Occipital lobe (tissue), 2 donors: ENCODE data around the gene DAPK3. TPM values are rescaled to one million over a fixed set of nuclear protein-coding genes. Genes with fewer than 3 reads are reported as not detected.
"Not testable (repeated sequence)": the region's sequence is repeated elsewhere in the genome, so short reads cannot be mapped to it uniquely, and the experiment has no call there.

ENCODE experiments used
- DNase-seq: peaks from one replicate; lab custom pipeline; 2025; lab: John Stamatoyannopoulos, UW
- total RNA-seq: library from RNA; depleted of rRNA; stranded (reverse); fragments of >200 nt; gene quantifications from one replicate; pipeline ENCODE4 v1.2.3, GENCODE V29; 2014

Gene DAPK3
- total RNA-seq, 1 donor from 2014 or later: 51.3 TPM

- DNase-seq: no peak
Measured at GRCh38 chr19:3955688-3956087, 15.2 kb downstream of the DAPK3 start.

- DNase-seq: not testable (repeated sequence)
Measured at GRCh38 chr19:3955276-3955675, 15.6 kb downstream of the DAPK3 start.

- DNase-seq: no peak
Measured at GRCh38 chr19:3954107-3954506, 16.8 kb downstream of the DAPK3 start.

- not testable (repeated sequence) for DNase-seq
Measured at GRCh38 chr19:3952755-3953276, 18.1 kb downstream of the DAPK3 start.

- DNase-seq: no peak
Measured at GRCh38 chr19:3950871-3951861, 19.7 kb downstream of the DAPK3 start.

GRCh38 chr19:3949997-3950859, 20.7 kb downstream of the DAPK3 start:
- no peak for DNase-seq

- DNase-seq: no peak
Measured at GRCh38 chr19:3949294-3949693, 21.6 kb downstream of the DAPK3 start.

- DNase-seq: not testable (repeated sequence)
Measured at GRCh38 chr19:3947316-3947933, 23.5 kb downstream of the DAPK3 start.

- DNase-seq: no peak
Measured at GRCh38 chr19:3945838-3946237, 25.1 kb downstream of the DAPK3 start.

GRCh38 chr19:3944018-3944721, 26.7 kb downstream of the DAPK3 start:
- no peak for DNase-seq

GRCh38 chr19:3942790-3943409, 28.0 kb downstream of the DAPK3 start:
- no peak for DNase-seq

GRCh38 chr19:3938300-3938950, 32.5 kb downstream of the DAPK3 start:
- DNase-seq: not testable (repeated sequence)

GRCh38 chr19:3936506-3937442, 34.1 kb downstream of the DAPK3 start:
- no peak for DNase-seq

- no peak for DNase-seq
Measured at GRCh38 chr19:3932931-3933810, 37.7 kb downstream of the DAPK3 start, which contains the start of gene NMRK2. NMRK2 (plus strand) TSS chr19:3933069; CDS start chr19:3933672, 603 bp downstream.

GRCh38 chr19:3931041-3931440, 39.9 kb downstream of the DAPK3 start:
- DNase-seq: no peak

GRCh38 chr19:3923912-3924311, 47.0 kb downstream of the DAPK3 start:
- DNase-seq: no peak

- DNase-seq: no peak
Measured at GRCh38 chr19:3923096-3923758, 47.7 kb downstream of the DAPK3 start.
